ELR (cell line): ENCODE results near the gene RHOD.

Experiments used
- DNase-seq: peaks from one replicate; pipeline ENCODE4 v3.0.0-alpha.2; 2015; ENCODE audit warnings: low read depth

RHOD gene

GRCh38 chr11:67117672-67118180 lies 61.1 kb downstream of the RHOD start:
- peak; percentile 8 for DNase-seq

GRCh38 chr11:67118181-67118766 lies 61.6 kb downstream of the RHOD start:
- peak; percentile 46 for DNase-seq

GRCh38 chr11:67118801-67119584 lies 62.3 kb downstream of the RHOD start, which contains the start of gene KDM2A:
TSS of gene KDM2A (plus strand) at chr11:67119263. CDS start at chr11:67121317, 2,054 bp downstream.
- peak; percentile 97 for DNase-seq

GRCh38 chr11:67119585-67120391 lies 63.1 kb downstream of the RHOD start:
- peak; percentile 49 for DNase-seq

- peak; percentile 19 for DNase-seq
Measured at GRCh38 chr11:67120456-67120855, 63.8 kb downstream of the RHOD start.

GRCh38 chr11:67120881-67121710 lies 64.4 kb downstream of the RHOD start:
- DNase-seq: peak; percentile 57
